ENCODE results near the gene CTAGE9.

- TF ChIP-seq, protein P1, sequence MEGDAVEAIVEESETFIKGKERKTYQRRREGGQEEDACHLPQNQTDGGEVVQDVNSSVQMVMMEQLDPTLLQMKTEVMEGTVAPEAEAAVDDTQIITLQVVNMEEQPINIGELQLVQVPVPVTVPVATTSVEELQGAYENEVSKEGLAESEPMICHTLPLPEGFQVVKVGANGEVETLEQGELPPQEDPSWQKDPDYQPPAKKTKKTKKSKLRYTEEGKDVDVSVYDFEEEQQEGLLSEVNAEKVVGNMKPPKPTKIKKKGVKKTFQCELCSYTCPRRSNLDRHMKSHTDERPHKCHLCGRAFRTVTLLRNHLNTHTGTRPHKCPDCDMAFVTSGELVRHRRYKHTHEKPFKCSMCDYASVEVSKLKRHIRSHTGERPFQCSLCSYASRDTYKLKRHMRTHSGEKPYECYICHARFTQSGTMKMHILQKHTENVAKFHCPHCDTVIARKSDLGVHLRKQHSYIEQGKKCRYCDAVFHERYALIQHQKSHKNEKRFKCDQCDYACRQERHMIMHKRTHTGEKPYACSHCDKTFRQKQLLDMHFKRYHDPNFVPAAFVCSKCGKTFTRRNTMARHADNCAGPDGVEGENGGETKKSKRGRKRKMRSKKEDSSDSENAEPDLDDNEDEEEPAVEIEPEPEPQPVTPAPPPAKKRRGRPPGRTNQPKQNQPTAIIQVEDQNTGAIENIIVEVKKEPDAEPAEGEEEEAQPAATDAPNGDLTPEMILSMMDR (conservative IDR thresholded peaks at IDR 0.05) = no peak
- no peak for TF ChIP-seq ZFX (IDR thresholded peaks at IDR 0.05)
Observed at GRCh38 chr6:131680868-131681267, 29.9 kb downstream of the CTAGE9 start.

Data from C4-2B (cell line).